ENCODE measurements around the gene CARS2.
"Not testable (repeated sequence)": the region's sequence is repeated elsewhere in the genome, so short reads cannot be mapped to it uniquely, and the experiment has no call there.

CARS2 gene

DNA sequence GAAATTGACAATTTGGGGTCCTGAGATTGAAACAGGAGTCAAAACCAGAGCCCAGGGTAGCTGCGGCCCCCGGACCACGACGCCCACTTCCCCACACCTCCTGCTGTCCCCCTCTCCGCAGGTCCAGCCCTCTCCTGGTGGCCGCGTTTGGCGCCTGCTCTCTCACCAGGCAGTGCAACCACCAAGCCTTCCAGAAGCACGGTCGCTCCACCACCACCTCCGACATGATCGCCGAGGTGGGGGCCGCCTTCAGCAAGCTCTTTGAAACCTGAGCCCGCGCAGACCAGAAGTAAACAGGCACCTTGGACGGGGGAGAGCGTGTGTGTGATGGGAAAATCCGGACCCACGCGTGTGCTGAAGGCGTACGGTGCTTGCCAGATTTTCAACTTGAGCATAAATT, 67.7 kb downstream of the CARS2 start:
- CTCF ChIA-PET, result no interaction called here
- Mint-ChIP-seq H3K36me3 (peaks cover 49% of the 10 kb centered on the region), H3K27ac (no peak overlapping the region), H3K4me3 (no peak overlapping the region), H3K4me1 (no peaks in the 10 kb centered on the region), H3K9me3 (no peaks in the 10 kb centered on the region), H3K27me3 (no peaks in the 10 kb centered on the region)
- no peak for DNase-seq

DNA sequence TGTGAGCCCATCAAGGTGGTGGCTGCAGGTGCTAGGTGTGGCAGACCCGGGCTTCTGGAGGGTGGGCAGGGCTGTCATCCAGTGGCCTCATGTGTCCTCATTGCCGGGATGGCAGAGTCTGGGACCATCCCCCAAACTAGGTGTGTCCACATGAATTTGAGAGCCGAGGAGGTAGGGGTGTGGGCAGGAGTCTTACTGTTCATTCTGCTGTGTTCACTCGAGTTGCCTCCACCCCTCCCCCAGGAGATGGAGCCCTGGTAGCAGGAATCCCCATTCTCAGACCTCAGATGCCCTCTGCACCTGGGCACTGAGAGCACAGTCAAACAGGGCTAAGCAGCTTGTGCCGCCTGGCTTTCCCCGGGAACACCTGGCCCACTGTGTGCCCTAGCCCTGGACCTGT, 68.2 kb downstream of the CARS2 start:
- Mint-ChIP-seq H3K9me3 (no peaks in the 10 kb centered on the region), H3K27me3 (no peaks in the 10 kb centered on the region), H3K27ac (no peak overlapping the region)

DNA sequence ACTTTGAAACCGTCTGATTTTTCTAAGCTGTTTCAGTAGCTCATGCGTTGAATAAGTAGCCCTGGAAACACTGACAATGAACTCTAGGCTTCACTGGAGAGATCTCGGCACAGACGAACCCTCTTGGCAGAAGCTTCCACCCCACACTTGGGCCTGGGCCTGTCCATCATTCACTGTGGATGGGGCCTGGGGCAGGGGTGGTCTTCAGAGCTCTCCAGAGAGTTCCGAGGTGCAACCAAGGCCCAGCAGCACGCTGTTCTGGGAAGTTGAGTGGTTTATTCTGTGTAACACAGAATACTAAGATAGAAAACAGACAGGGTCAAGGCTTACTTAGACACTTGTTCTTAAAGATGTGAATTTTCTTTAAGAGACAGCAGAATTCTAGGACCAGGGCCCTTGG, 68.6 kb downstream of the CARS2 start:
- DNase-seq, result no peak
- Mint-ChIP-seq H3K9me3 (no peaks in the 10 kb centered on the region), H3K4me3 (no peak overlapping the region), H3K36me3 (peaks cover 46% of the 10 kb centered on the region), H3K27me3 (no peaks in the 10 kb centered on the region), H3K4me1 (no peaks in the 10 kb centered on the region), H3K27ac (no peak overlapping the region)
- CTCF ChIA-PET, result no interaction called here

More for the DNA sequence above, 68.2 kb downstream of the CARS2 start:
- CTCF ChIA-PET, result no interaction called here
- Mint-ChIP-seq H3K4me3 (no peak overlapping the region), H3K36me3 (peaks cover 44% of the 10 kb centered on the region), H3K4me1 (no peaks in the 10 kb centered on the region)
- DNase-seq, result no peak

DNA sequence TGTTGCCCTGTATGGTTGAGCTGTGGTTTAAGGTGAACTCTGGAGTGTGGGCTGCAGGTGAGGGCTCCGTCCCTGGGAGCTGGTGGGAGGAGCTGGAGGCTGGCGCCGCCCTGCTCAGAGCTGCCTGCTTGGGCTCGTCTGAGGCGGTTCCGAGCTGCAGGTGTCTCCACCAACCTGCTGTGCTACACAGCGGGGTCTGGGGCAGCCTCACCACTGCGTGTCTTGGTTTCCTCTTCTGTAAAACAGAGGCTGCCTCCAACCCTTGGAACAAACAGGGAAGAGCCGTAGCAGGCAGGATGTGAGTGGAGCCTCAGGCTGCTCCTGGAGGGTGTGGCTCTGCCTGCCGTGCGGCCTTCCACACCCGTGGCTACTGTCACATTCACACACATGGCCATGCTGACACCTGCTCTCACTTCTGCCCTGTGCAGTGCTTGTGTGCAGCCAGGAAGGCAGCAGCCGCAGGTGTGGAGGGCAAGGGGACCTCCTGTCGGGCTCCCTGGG, 69.2 kb downstream of the CARS2 start:
- Mint-ChIP-seq H3K36me3 (peaks cover 51% of the 10 kb centered on the region), H3K4me3 (no peak overlapping the region), H3K27ac (no peak overlapping the region), H3K9me3 (no peaks in the 10 kb centered on the region), H3K4me1 (no peaks in the 10 kb centered on the region), H3K27me3 (no peaks in the 10 kb centered on the region)
- no peak for DNase-seq
- CTCF ChIA-PET, result interaction anchor here (1.6 kb wide), 1 partner anchor 182 kb away, joined by 3 read pairs; no protein-coding TSS in a partner anchor

DNA sequence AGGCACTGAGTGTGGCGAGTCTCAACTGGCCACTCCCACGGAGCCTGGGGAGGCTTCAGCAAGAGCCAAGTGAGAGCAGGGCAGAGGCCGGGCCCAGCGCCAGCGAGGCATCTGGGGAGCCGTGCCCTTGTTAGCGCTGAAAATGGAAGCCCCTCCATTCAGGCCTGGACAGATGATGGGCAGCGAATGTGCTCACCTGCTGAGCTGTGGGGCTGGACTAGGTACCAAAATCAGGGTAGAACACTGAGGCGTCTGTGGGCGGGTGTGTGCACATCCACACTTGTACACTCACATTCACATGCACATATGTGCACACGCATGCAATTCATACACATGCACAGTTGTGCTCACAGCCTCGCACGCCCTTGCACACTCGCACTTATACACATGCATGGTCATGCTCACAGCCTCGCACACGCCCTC, 69.9 kb downstream of the CARS2 start:
- no peak overlapping the region for H3K4me3 Mint-ChIP-seq
- no peaks in the 10 kb centered on the region for H3K9me3 Mint-ChIP-seq
- CTCF ChIA-PET, result interaction anchor here (1.6 kb wide), 1 partner anchor 183 kb away, joined by 3 read pairs; no protein-coding TSS in a partner anchor
- DNase-seq, result no peak
- H3K4me1 Mint-ChIP-seq, result no peaks in the 10 kb centered on the region
- no peaks in the 10 kb centered on the region for H3K27me3 Mint-ChIP-seq
- no peak overlapping the region for H3K27ac Mint-ChIP-seq
- peaks cover 48% of the 10 kb centered on the region for H3K36me3 Mint-ChIP-seq

DNA sequence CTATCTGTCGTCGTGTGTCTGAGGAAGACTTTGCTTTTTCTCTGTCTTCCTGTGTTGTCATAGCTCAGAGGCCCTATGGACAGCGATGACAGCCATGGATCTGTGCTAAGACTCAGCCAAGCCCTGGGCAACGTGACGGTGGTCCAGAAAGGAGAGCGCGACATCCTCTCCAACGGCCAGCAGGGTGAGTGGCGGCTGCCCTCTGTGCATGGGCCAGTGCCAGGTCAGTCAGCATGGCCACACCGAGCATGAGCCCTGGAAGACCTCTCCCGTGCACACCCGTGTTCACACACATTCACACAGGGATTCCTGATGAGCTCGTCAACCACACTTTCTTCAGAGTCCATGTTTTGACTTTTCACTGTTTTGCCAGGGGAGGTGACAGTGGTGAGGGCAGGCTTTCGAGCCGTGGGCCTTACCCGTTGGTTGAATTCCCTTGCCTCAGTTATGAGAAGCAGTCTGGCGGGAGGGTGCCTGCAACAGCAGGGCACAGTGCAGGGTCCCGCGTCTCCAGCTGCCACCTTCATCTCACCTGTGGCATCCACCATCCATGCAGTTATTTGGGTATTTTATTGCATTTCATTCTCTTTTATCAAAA, 70.4 kb downstream of the CARS2 start:
- CTCF ChIA-PET, result interaction anchor here (1.6 kb wide), 1 partner anchor 183 kb away, joined by 3 read pairs; no protein-coding TSS in a partner anchor
- Mint-ChIP-seq H3K4me3 (no peak overlapping the region), H3K27ac (no peak overlapping the region), H3K27me3 (no peaks in the 10 kb centered on the region), H3K4me1 (peaks cover 5% of the 10 kb centered on the region), H3K9me3 (no peaks in the 10 kb centered on the region), H3K36me3 (peaks cover 50% of the 10 kb centered on the region)
- no peak for DNase-seq

DNA sequence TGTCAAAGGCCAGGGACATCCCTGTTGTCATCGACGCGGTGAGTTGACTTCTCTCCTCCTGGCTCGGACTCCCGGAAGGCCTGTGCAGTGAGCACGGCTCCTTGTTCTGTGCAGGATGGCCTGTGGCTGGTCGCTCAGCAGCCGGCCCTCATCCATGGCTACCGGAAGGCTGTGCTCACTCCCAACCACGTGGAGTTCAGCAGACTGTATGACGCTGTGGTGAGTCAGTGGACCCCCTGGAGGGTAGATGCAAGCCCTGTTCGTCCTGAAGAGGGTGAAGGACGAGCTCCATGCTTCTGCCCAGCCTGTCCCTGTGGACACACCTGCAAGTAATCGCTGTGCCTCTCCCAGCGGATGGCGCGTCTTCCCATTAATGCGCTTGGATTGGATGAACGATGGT, 71.4 kb downstream of the CARS2 start:
- no peak overlapping the region for H3K4me3 Mint-ChIP-seq
- peaks cover 44% of the 10 kb centered on the region for H3K36me3 Mint-ChIP-seq
- no peak for DNase-seq
- H3K27ac Mint-ChIP-seq, result peak overlapping the region; percentile 37
- H3K27me3 Mint-ChIP-seq, result no peaks in the 10 kb centered on the region
- H3K4me1 Mint-ChIP-seq, result peaks cover 14% of the 10 kb centered on the region
- CTCF ChIA-PET, result no interaction called here
- no peaks in the 10 kb centered on the region for H3K9me3 Mint-ChIP-seq

DNA sequence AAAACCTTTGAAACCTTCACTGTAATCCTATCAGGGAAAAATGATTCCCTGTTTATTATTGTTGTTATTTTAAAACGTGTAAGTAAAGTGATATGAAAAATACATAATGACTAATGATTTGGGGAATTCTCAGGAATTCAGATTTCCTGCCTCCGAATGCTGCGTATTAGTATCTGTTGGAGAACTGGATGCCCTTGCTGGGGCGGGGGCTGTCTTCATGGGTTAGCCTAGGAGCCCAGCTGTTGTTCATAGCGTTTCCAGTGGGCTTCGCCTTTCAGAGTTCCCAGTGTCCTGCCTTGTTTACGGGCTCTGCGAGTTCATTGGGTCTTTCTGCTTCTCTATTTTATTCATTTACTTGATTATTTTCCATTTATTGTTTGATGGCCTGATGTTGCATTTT, 72.1 kb downstream of the CARS2 start:
- Mint-ChIP-seq H3K27ac (no peak overlapping the region), H3K36me3 (peaks cover 42% of the 10 kb centered on the region), H3K4me1 (peaks cover 20% of the 10 kb centered on the region), H3K27me3 (no peaks in the 10 kb centered on the region), H3K9me3 (no peaks in the 10 kb centered on the region), H3K4me3 (no peak overlapping the region)
- CTCF ChIA-PET, result interaction anchor here (0.7 kb wide), 1 partner anchor 160 kb away, joined by 3 read pairs; no protein-coding TSS in a partner anchor
- DNase-seq, result no peak

DNA sequence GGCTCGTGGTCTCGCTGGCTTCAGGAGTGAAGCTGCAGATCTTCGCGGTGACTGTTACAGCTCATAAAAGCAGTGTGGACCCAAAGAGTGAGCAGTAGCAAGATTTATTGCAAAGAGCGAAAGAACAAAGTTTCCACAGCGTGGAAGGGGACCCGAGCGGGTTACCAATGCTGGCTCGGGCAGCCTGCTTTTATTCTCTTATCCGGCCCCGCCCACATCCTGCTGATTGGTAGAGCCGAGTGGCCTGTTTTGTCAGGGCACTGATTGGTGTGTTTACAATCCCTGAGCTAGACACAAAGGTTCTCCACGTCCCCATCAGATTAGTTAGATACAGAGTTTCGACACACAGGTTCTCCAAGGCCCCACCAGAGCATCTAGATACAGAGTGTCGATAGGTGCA, 73.7 kb downstream of the CARS2 start:
- DNase-seq, H3K9me3 Mint-ChIP-seq, CTCF ChIA-PET, H3K27ac Mint-ChIP-seq, H3K27me3 Mint-ChIP-seq, H3K4me3 Mint-ChIP-seq: not testable (repeated sequence)
- peaks cover 50% of the 10 kb centered on the region for H3K36me3 Mint-ChIP-seq
- peaks cover 23% of the 10 kb centered on the region for H3K4me1 Mint-ChIP-seq

DNA sequence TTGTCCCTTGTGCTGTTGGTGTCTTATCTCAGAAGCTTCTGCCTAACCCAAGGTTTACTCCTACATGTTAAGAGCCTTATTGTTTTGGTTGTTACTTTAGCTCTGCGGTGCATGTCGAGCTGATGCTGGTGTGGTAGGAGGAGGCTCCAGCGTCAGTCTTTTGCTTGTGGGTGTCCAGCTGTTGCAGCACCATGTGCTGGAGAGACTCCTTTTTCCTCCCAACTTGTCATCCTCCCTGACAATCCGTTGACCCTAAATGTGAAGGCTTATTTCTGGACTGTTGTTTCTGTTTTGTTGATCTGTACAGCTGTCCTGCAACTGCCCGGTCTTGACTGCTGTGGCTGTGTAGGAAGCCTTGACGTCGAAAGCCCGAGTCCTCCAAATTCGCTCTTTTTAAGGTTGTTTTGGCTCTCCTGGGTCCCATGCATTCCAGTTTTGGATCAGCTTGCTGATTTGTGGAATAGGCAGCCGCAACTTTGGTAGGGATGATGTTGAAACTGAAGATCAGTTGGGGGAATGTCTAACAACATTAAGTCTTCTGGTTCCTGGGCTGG, 75.3 kb downstream of the CARS2 start:
- Mint-ChIP-seq H3K27me3 (no peaks in the 10 kb centered on the region), H3K27ac (peak overlapping the region; percentile 42), H3K36me3 (peaks cover 43% of the 10 kb centered on the region), H3K4me1 (peaks cover 23% of the 10 kb centered on the region), H3K9me3 (no peaks in the 10 kb centered on the region), H3K4me3 (no peak overlapping the region)
- DNase-seq, result no peak
- CTCF ChIA-PET, result interaction anchor here (0.7 to 1.4 kb wide), 2 partner anchors 14 to 112 kb away, joined by 3 read pairs; no protein-coding TSS in a partner anchor

DNA sequence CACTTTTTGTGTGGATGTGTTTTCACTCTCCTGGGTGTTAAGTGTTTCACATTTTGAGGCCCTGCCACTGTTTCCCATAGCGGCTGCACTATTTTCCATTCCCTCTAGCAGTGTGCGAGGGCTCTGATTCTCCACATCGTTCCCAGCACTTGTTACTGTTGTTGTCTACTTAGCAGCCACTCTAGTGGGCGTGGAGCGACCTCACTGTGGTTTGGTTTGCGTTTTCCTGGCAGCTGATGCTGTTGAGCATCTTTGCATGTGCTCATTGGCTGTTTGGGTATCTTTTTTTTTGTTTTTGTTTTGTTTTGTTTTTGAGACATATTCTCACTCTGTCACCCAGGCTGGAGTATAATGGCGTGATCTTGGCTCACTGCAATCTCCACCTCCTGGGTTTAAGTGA, 76.2 kb downstream of the CARS2 start:
- H3K36me3 Mint-ChIP-seq, result peaks cover 42% of the 10 kb centered on the region
- peaks cover 23% of the 10 kb centered on the region for H3K4me1 Mint-ChIP-seq
- CTCF ChIA-PET, result interaction anchor here (1.4 kb wide), 1 partner anchor 15 kb away, joined by 3 read pairs; no protein-coding TSS in a partner anchor
- H3K27ac Mint-ChIP-seq, result peak overlapping the region; percentile 60
- no peaks in the 10 kb centered on the region for H3K27me3 Mint-ChIP-seq
- DNase-seq, result peak; percentile 67
- H3K9me3 Mint-ChIP-seq, result no peaks in the 10 kb centered on the region
- no peak overlapping the region for H3K4me3 Mint-ChIP-seq

DNA sequence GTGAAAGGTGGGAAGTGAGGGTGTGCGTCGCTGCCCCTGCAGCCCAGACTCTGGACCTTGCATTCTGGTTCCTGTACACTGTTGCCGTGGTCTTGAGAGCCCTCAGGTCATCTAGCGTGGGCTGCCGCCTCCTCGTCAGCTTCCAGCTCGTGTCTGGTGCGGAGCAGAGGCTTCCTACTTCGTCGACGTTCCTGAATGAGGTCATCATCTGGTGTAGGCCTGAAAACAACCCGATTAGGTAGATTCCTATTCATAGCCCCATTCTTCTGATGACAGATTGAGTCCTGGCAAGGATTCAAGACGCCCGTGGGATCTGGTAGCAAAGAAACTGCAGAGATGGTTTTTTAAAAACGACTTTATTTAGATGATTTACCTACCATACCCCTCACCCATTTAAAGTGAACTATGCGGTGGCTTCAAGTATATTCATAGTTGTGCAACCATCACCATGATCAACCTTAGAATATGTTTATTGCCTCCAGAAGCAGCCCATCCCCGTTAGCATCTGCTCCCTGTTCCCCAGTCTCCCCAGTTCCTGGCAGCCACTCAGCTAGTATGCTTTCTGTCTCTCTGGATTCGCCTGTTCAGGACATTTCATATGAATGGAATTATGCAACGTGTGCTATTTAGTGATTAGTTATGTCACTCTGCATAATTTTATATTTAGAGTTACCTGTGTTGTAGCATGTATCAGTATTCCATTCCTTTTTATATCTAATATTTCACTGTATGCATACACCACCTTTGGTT, 76.8 kb downstream of the CARS2 start:
- H3K27ac Mint-ChIP-seq, result peak overlapping the region; percentile 60
- H3K27me3 Mint-ChIP-seq, result no peaks in the 10 kb centered on the region
- no peak overlapping the region for H3K4me3 Mint-ChIP-seq
- CTCF ChIA-PET, result no interaction called here
- DNase-seq, result no peak
- H3K36me3 Mint-ChIP-seq, result peaks cover 44% of the 10 kb centered on the region
- no peaks in the 10 kb centered on the region for H3K9me3 Mint-ChIP-seq
- peaks cover 23% of the 10 kb centered on the region for H3K4me1 Mint-ChIP-seq

DNA sequence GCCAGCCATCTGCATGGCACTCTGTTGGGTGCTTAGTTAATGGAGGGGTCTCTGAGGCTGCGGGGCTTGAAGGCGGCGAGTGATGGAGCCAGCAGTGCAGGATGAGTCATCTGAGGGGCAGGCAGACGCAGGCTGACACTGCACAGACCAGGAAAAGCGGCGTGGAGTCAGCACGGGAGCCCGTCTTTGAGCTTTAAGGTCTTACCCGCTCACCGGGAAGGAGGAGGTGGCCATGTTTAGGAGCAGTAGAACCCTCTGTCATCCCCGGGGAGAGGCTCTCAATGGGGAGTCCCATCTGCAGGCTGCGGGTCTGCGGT, 77.5 kb downstream of the CARS2 start:
- peaks cover 44% of the 10 kb centered on the region for H3K36me3 Mint-ChIP-seq
- no peak overlapping the region for H3K27ac Mint-ChIP-seq

DNA sequence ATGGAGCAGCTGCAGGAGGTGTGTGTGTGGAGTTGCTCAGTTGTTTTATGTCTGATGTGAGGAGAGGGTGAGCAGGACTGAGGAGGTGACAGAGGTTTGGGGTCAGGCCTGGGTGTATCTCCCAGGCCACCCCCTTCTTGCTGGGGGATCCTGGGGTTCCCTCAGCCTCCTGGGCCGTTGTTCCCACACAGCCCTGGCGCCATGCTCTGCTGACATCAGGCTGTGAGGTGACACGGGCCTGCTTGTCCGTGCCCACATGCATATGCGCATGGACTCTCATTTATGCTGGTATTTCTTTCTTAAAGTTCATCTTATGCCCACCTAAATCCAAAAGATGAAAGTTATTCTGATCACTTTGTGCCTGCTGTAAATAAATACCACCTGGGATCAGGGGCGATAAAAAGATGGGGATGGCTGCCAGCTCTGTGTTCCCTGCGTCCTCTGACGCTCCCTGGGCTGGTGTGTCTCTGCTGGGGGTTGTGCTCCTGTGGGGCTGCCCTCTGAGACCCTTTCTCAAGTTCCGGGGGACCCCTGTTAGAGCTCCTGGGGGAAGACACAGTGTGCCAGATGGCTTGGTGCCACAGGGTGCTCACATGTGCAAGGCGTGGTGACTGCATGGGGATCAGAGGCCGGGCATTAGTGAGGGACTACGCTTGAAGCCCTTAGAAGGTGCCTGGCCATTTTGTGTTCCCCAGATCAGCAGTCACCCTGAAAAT, 78.0 kb downstream of the CARS2 start:
- no peak overlapping the region for H3K4me3 Mint-ChIP-seq

More for the DNA sequence above, 77.5 kb downstream of the CARS2 start:
- H3K27me3 Mint-ChIP-seq, result no peaks in the 10 kb centered on the region
- no peak for DNase-seq
- no peaks in the 10 kb centered on the region for H3K9me3 Mint-ChIP-seq
- no peak overlapping the region for H3K4me3 Mint-ChIP-seq
- H3K4me1 Mint-ChIP-seq, result peaks cover 23% of the 10 kb centered on the region
- CTCF ChIA-PET, result no interaction called here

More for the DNA sequence above, 78.0 kb downstream of the CARS2 start:
- Mint-ChIP-seq H3K27ac (no peak overlapping the region), H3K4me1 (peaks cover 23% of the 10 kb centered on the region), H3K27me3 (no peaks in the 10 kb centered on the region), H3K36me3 (peaks cover 46% of the 10 kb centered on the region), H3K9me3 (no peaks in the 10 kb centered on the region)
- no peak for DNase-seq
- CTCF ChIA-PET, result no interaction called here

All from activated naive CD4-positive, alpha-beta T cell treated with anti-CD3 and anti-CD28 coated beads, Interleukin-2, amount 10 ng/mL, durations not matched to agents 7 days and 5 days (primary cell).